Endodermal cell (in vitro differentiated cells): Measurements from ENCODE around the gene PKD2. TPM values are rescaled to one million over a fixed set of nuclear protein-coding genes. Genes with fewer than 3 reads are reported as not detected.

Source experiments
- DNase-seq: peaks from one replicate; pipeline ENCODE4 v3.0.0-alpha.2; 2017
- H3K27ac ChIP-seq: 2 replicates; pipeline ENCODE4 v1.5.1; 2013; ENCODE audit warnings: mild to moderate bottlenecking, low read depth, low read length, moderate library complexity
- H3K27me3 ChIP-seq: 2 replicates; pipeline ENCODE4 v1.6.1; 2013; ENCODE audit warnings: mild to moderate bottlenecking, low read length, moderate library complexity; ENCODE audit not compliant: insufficient read depth, control insufficient read depth, poor library complexity, severe bottlenecking
- H3K36me3 ChIP-seq: 2 replicates; pipeline ENCODE4 v1.7.0; 2013; ENCODE audit warnings: mild to moderate bottlenecking, low read length, moderate library complexity; ENCODE audit not compliant: control insufficient read depth, insufficient read depth
- H3K4me1 ChIP-seq: one replicate; pipeline ENCODE4 v1.7.0; 2013; ENCODE audit warnings: low read length; ENCODE audit not compliant: control insufficient read depth, insufficient read depth
- H3K4me3 ChIP-seq: 2 replicates; pipeline ENCODE4 v1.5.1; 2013; ENCODE audit warnings: mild to moderate bottlenecking, low read length, moderate library complexity
- H3K9ac ChIP-seq: 2 replicates; pipeline ENCODE4 v1.6.1; 2013; ENCODE audit warnings: mild to moderate bottlenecking, low read length, moderate library complexity; ENCODE audit not compliant: poor library complexity, severe bottlenecking; ENCODE audit errors: extremely low read depth
- H3K9me3 ChIP-seq: 2 replicates; pipeline ENCODE4 v1.6.1; 2013; ENCODE audit warnings: mild to moderate bottlenecking, low read length, moderate library complexity; ENCODE audit not compliant: control insufficient read depth
- H3K27ac Mint-ChIP-seq: 2 replicates; pipeline ENCODE4 v1.8.0; 2020; ENCODE audit warnings: mixed read lengths
- H3K27me3 Mint-ChIP-seq: 2 replicates; pipeline ENCODE4 v1.8.0; 2021; ENCODE audit warnings: mild to moderate bottlenecking, mixed read lengths; ENCODE audit not compliant: insufficient read depth
- H3K36me3 Mint-ChIP-seq: 2 replicates; pipeline ENCODE4 v1.8.0; 2020; ENCODE audit warnings: low read depth, mixed read lengths
- H3K4me1 Mint-ChIP-seq: 2 replicates; pipeline ENCODE4 v1.8.0; 2020; ENCODE audit warnings: mixed read lengths
- H3K4me3 Mint-ChIP-seq: 2 replicates; pipeline ENCODE4 v1.8.0; 2020; ENCODE audit warnings: mild to moderate bottlenecking, moderate library complexity, mixed read lengths
- H3K9me3 Mint-ChIP-seq: 2 replicates; pipeline ENCODE4 v1.8.0; 2020; ENCODE audit warnings: mild to moderate bottlenecking, mixed read lengths
- WGBS, 2 experiments: methylation state at CpG; one replicate each; pipeline versions ENCODE4 v1.1.5 to v1.1.7; 2013; ENCODE audit warnings: missing lambda C conversion rate in 2 of 2, mixed read lengths in 1 of 2; ENCODE audit not compliant: insufficient coverage in 1 of 2, insufficient read length in 1 of 2; 5-methylcytosine and 5-hydroxymethylcytosine counted together
- total RNA-seq, 2 donors: library from RNA; stranded (reverse); fragmentation: NEBNext Ultra II Directional in 1 of 2; extraction: Animal tissue kit (Norgen Biotek cat#: 25700) in 1 of 2; gene quantifications; 2 replicates in 1 of 2; 3 replicates in 1 of 2; pipeline ENCODE4 v1.2.1, GENCODE V29; 2021
- TF ChIP-seq, protein P1 (sequence below): fragments of 200-600 bp; sonication (generic); conservative IDR thresholded peaks from 2 replicates; pipeline ENCODE4 v1.5.0; 2021; ENCODE audit warnings: antibody characterized with exemption, mild to moderate bottlenecking

Gene PKD2
- total RNA-seq, 2 donors from 2014 or later = 31.4 to 34.2 TPM

DNA sequence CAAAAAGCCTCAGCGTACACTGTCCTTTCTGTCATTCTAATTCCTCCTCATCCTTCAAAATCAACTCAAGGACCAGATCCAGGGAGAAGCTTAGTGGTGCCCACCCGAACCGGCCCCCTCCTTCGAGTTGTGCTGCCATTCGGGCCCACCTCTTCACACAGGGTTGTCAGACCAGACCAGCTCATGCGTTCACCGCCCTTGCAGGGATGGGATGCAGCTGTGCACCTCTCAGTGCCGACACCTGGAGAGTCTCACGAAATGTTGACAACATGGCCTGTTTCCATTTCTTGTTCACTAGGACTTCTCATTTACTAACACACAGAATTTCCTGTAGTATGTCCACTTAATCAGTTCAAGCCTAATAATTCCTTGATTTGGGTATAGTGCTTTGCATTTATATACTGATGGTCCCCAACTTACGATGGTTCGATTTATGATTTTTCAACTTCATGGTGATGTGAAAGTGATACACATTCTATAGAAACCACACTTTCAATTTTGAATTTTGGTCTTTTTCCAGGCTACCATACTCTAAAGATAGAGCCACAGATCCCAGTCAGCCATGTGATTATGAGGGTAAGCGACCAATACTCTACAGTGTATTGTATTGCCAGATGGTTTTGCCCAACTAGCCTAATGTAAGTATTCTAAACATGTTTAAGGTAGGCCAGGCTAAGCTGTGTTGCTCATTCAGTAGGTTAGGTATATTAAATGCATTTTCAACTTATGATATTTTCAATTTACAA, 23.3 kb downstream of the PKD2 start:
- H3K27me3 Mint-ChIP-seq = no peaks in the 10 kb centered on the region
- H3K9me3 Mint-ChIP-seq = peaks cover 16% of the 10 kb centered on the region
- TF ChIP-seq, protein P1, sequence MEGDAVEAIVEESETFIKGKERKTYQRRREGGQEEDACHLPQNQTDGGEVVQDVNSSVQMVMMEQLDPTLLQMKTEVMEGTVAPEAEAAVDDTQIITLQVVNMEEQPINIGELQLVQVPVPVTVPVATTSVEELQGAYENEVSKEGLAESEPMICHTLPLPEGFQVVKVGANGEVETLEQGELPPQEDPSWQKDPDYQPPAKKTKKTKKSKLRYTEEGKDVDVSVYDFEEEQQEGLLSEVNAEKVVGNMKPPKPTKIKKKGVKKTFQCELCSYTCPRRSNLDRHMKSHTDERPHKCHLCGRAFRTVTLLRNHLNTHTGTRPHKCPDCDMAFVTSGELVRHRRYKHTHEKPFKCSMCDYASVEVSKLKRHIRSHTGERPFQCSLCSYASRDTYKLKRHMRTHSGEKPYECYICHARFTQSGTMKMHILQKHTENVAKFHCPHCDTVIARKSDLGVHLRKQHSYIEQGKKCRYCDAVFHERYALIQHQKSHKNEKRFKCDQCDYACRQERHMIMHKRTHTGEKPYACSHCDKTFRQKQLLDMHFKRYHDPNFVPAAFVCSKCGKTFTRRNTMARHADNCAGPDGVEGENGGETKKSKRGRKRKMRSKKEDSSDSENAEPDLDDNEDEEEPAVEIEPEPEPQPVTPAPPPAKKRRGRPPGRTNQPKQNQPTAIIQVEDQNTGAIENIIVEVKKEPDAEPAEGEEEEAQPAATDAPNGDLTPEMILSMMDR = no peak
- Histone ChIP-seq H3K36me3 (peaks cover 46% of the 10 kb centered on the region), H3K27ac (no peak overlapping the region), H3K4me3 (no peak overlapping the region), H3K4me1 (no peaks in the 10 kb centered on the region), H3K27me3 (no peaks in the 10 kb centered on the region), H3K9me3 (peaks cover 17% of the 10 kb centered on the region), H3K9ac (no peak overlapping the region)
- peaks cover 6% of the 10 kb centered on the region for H3K4me1 Mint-ChIP-seq
- DNase-seq = no peak
- 96 to 100% methylated on average over 2 to 12 of the region's 12 CpGs for WGBS, 2 experiments
- no peak overlapping the region for H3K27ac Mint-ChIP-seq
- peaks cover 58% of the 10 kb centered on the region for H3K36me3 Mint-ChIP-seq
- no peak overlapping the region for H3K4me3 Mint-ChIP-seq

GRCh38 chr4:88033309-88033708, 25.9 kb downstream of the PKD2 start:
- Mint-ChIP-seq H3K36me3 (peaks cover 58% of the 10 kb centered on the region), H3K27ac (no peak overlapping the region), H3K27me3 (no peaks in the 10 kb centered on the region), H3K4me3 (no peak overlapping the region), H3K9me3 (no peaks in the 10 kb centered on the region), H3K4me1 (peaks cover under 1% of the 10 kb centered on the region)
- Histone ChIP-seq H3K9ac (no peak overlapping the region), H3K4me1 (no peaks in the 10 kb centered on the region), H3K27ac (no peak overlapping the region), H3K27me3 (no peaks in the 10 kb centered on the region), H3K36me3 (peaks cover 59% of the 10 kb centered on the region), H3K4me3 (no peak overlapping the region), H3K9me3 (no peaks in the 10 kb centered on the region)
- TF ChIP-seq, protein P1 = peak; percentile 83
- peak; percentile 64 for DNase-seq

DNA sequence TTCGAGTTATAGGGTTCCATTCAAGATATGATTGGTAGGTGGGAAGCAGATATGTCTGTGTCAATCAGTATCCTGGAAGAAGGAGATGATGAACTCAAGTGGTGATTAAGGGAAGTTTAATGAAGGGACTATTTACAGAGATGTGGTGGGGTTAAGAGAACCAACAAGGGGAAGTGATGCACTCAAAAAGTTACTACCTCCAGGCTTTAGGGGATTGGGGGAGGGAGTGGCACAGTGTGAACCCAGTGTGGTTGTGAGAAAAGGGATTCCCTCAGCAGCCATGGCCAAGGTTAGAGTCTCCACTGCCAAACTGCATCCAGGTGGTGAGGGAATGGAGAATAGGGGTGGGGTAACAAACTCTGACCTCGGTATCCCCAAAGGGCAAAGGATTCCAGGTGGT, 27.9 kb downstream of the PKD2 start:
- H3K27me3 ChIP-seq = no peaks in the 10 kb centered on the region
- no peaks in the 10 kb centered on the region for H3K4me1 ChIP-seq
- Mint-ChIP-seq H3K27me3 (no peaks in the 10 kb centered on the region), H3K36me3 (peaks cover 59% of the 10 kb centered on the region), H3K4me3 (no peak overlapping the region), H3K4me1 (no peaks in the 10 kb centered on the region), H3K9me3 (no peaks in the 10 kb centered on the region), H3K27ac (no peak overlapping the region)
- H3K36me3 ChIP-seq = peaks cover 79% of the 10 kb centered on the region
- DNase-seq = no peak
- H3K4me3 ChIP-seq = no peak overlapping the region
- TF ChIP-seq, protein P1 = no peak
- no peak overlapping the region for H3K9ac ChIP-seq
- 86 to 92% methylated on average over 2 of the region's 2 CpGs for WGBS, 2 experiments
- no peaks in the 10 kb centered on the region for H3K9me3 ChIP-seq
- H3K27ac ChIP-seq = no peak overlapping the region
